Sigmoid colon (tissue), 7 donors: ENCODE results near the gene NRIP3. TPM values are rescaled to one million over a fixed set of nuclear protein-coding genes. Genes with fewer than 3 reads are reported as not detected.

Experiments used
- DNase-seq: peaks from one replicate; pipeline ENCODE4 v3.0.0-alpha.2; 2019
- H3K27ac ChIP-seq, 4 donors: fragments of 200-600 bp; sonication (generic); one replicate each; pipeline ENCODE4 v1.5.1; 2016 to 2019; ENCODE audit warnings: mild to moderate bottlenecking in 1 of 4
- H3K27me3 ChIP-seq, 3 donors: fragments of 200-600 bp; sonication (generic); one replicate each; pipeline ENCODE4 v1.5.1; 2019; ENCODE audit warnings: mild to moderate bottlenecking in 1 of 3
- H3K36me3 ChIP-seq, 4 donors: fragments of 200-600 bp; sonication (generic); one replicate each; pipeline ENCODE4 v1.5.1; 2016 to 2019
- H3K4me1 ChIP-seq, 4 donors: fragments of 200-600 bp; sonication (generic); one replicate each; pipeline ENCODE4 v1.5.1; 2017 to 2019
- H3K4me3 ChIP-seq, 4 donors: fragments of 200-600 bp; sonication (generic); one replicate each; pipeline ENCODE4 v1.5.1; 2017 to 2019; ENCODE audit warnings: mild to moderate bottlenecking in 2 of 4, moderate library complexity in 1 of 4
- H3K9me3 ChIP-seq, 4 donors: fragments of 200-600 bp in 3 of 4; sonication (generic) in 3 of 4; one replicate each; pipeline versions ENCODE4 v1.5.1 to v1.6.1; 2013 to 2019
- EP300 ChIP-seq, 4 donors: sonication (generic); formaldehyde crosslinking; IDR thresholded peaks; one replicate each; pipeline ENCODE4 v1.6.1; 2017; ENCODE audit warnings: antibody characterized with exemption in 4 of 4
- POLR2A ChIP-seq, 2 donors: fragments of 450-650 bp; IDR thresholded peaks; one replicate each; pipeline ENCODE4 v1.6.1; 2016; ENCODE audit warnings: antibody characterized with exemption in 2 of 2, mild to moderate bottlenecking in 2 of 2, moderate library complexity in 2 of 2
- POLR2AphosphoS5 ChIP-seq, 4 donors: sonication (generic); formaldehyde crosslinking; IDR thresholded peaks; one replicate each; pipeline ENCODE4 v1.6.1; 2017; ENCODE audit warnings: antibody characterized with exemption in 4 of 4
- WGBS, 2 donors: extraction: QIAGEN DNeasy Blood & Tissue Kit; methylation state at CpG; one replicate each; pipeline ENCODE4 v1.1.7; 2013; 5-methylcytosine and 5-hydroxymethylcytosine counted together
- intact Hi-C: fragments of 100-400 bp; cut with DNase I; formaldehyde crosslinking; loops from one replicate; pipeline ENCODE4 v1.15.1; 2023
- polyA plus RNA-seq, 3 donors: library from polyadenylated mRNA; stranded (reverse); fragments of 200-250 nt; gene quantifications; one replicate each; pipeline ENCODE4 v1.2.3, GENCODE V29; 2013
- total RNA-seq, 4 donors: library from RNA; depleted of rRNA; stranded (reverse); fragments of >200 nt; gene quantifications; one replicate each; pipeline ENCODE4 v1.1.0, GENCODE V29; 2016
- TF ChIP-seq, protein P1 (sequence below), 4 experiments: fragments of 450-650 bp in 3 of 4; fragments of 200-600 bp in 1 of 4; IDR thresholded peaks; one replicate each; pipeline ENCODE4 v1.5.1; 2016 to 2019; ENCODE audit warnings: antibody characterized with exemption in 4 of 4, mild to moderate bottlenecking in 3 of 4, moderate library complexity in 2 of 4
- donor health status: healthy with polysubstance abuse.
- donor health status: Bipolar disorder and iron deficiency.
- donor health status: healthy.

NRIP3 gene
- total and polyA plus RNA-seq, 7 donors, result under 0.01 to 5.3 (median 2.9) TPM; not detected in 1

DNA sequence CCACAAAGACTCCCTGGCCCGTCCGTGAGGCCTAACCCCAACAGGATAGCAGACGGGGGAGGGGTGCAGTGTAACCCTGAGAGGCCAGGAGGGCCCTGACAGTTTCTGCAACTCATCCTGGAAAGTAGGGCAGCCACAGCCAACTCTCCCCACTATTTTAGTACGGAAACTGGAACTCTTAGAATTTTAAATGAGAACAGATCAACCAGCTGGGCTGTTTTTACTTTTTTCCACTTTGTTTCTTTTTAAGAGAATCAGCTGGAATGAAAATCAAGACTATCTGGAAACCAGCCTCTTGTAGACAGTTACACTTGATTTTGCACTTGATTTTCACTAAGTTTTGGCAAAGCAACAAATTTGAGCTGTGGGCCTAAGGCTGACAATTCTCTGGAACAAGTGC is 42.7 kb upstream of the NRIP3 start:
- WGBS, 2 donors, result 87 to 88% methylated on average over 4 of the region's 4 CpGs
- intact Hi-C loops, result no loop called here
- H3K9me3 ChIP-seq, result no peaks in the 10 kb centered on the region
- H3K27ac ChIP-seq, result peak overlapping the region; percentile 68 to 84 (median 76)
- no peak overlapping the region for H3K4me3 ChIP-seq
- H3K27me3 ChIP-seq, result no peaks in the 10 kb centered on the region
- peaks cover 0 to 36% (median 30%) of the 10 kb centered on the region in 4 donors for H3K4me1 ChIP-seq
- no peak for TF ChIP-seq EP300 (IDR thresholded peaks at IDR 0.05)
- peak in 2 of 4 donors; percentile 19 to 27 for TF ChIP-seq POLR2AphosphoS5 (IDR thresholded peaks at IDR 0.05)
- H3K36me3 ChIP-seq, result no peaks in the 10 kb centered on the region
- DNase-seq, result peak; percentile 80

- no peak overlapping the region for H3K27ac ChIP-seq
- TF ChIP-seq, protein P1, sequence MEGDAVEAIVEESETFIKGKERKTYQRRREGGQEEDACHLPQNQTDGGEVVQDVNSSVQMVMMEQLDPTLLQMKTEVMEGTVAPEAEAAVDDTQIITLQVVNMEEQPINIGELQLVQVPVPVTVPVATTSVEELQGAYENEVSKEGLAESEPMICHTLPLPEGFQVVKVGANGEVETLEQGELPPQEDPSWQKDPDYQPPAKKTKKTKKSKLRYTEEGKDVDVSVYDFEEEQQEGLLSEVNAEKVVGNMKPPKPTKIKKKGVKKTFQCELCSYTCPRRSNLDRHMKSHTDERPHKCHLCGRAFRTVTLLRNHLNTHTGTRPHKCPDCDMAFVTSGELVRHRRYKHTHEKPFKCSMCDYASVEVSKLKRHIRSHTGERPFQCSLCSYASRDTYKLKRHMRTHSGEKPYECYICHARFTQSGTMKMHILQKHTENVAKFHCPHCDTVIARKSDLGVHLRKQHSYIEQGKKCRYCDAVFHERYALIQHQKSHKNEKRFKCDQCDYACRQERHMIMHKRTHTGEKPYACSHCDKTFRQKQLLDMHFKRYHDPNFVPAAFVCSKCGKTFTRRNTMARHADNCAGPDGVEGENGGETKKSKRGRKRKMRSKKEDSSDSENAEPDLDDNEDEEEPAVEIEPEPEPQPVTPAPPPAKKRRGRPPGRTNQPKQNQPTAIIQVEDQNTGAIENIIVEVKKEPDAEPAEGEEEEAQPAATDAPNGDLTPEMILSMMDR (IDR thresholded peaks at IDR 0.05), result no peak
- no peak for TF ChIP-seq POLR2AphosphoS5 (IDR thresholded peaks at IDR 0.05)
- TF ChIP-seq EP300 (IDR thresholded peaks at IDR 0.05), result no peak
- TF ChIP-seq POLR2A (IDR thresholded peaks at IDR 0.05), result no peak
- intact Hi-C loops, result no loop called here
- no peaks in the 10 kb centered on the region for H3K9me3 ChIP-seq
- H3K4me3 ChIP-seq, result no peak overlapping the region
- H3K4me1 ChIP-seq, result peaks cover 0 to 17% (median 14%) of the 10 kb centered on the region in 4 donors
- 61 to 79% methylated on average over 1 of the region's 1 CpG for WGBS, 2 donors
- DNase-seq, result no peak
- no peaks in the 10 kb centered on the region for H3K27me3 ChIP-seq
- H3K36me3 ChIP-seq, result no peaks in the 10 kb centered on the region
Measured at GRCh38 chr11:9042488-9042887, 38.7 kb upstream of the NRIP3 start.

- TF ChIP-seq, protein P1 (IDR thresholded peaks at IDR 0.05), result no peak
- no peak for TF ChIP-seq POLR2A (IDR thresholded peaks at IDR 0.05)
- TF ChIP-seq POLR2AphosphoS5 (IDR thresholded peaks at IDR 0.05), result no peak
- TF ChIP-seq EP300 (IDR thresholded peaks at IDR 0.05), result no peak
- intact Hi-C loops, result no loop called here
- H3K27ac ChIP-seq, result no peak overlapping the region
- H3K4me3 ChIP-seq, result no peak overlapping the region
- 89 to 93% methylated on average over 2 of the region's 2 CpGs for WGBS, 2 donors
- no peaks in the 10 kb centered on the region for H3K9me3 ChIP-seq
- no peak for DNase-seq
- H3K36me3 ChIP-seq, result no peaks in the 10 kb centered on the region
- no peaks in the 10 kb centered on the region for H3K27me3 ChIP-seq
- H3K4me1 ChIP-seq, result peaks cover 0 to 9% (median 7%) of the 10 kb centered on the region in 4 donors
Measured at GRCh38 chr11:9041747-9042146, 37.9 kb upstream of the NRIP3 start.

- no peak for DNase-seq
- H3K27me3 ChIP-seq, result no peaks in the 10 kb centered on the region
- intact Hi-C loops, result no loop called here
- no peaks in the 10 kb centered on the region for H3K36me3 ChIP-seq
- no peak overlapping the region for H3K4me3 ChIP-seq
- H3K4me1 ChIP-seq, result no peaks in the 10 kb centered on the region
- H3K9me3 ChIP-seq, result no peaks in the 10 kb centered on the region
- H3K27ac ChIP-seq, result no peak overlapping the region
- TF ChIP-seq EP300 (IDR thresholded peaks at IDR 0.05) (no peak), POLR2AphosphoS5 (IDR thresholded peaks at IDR 0.05) (no peak), POLR2A (IDR thresholded peaks at IDR 0.05) (no peak)
- TF ChIP-seq, protein P1 (IDR thresholded peaks at IDR 0.05), result no peak
- 93 to 94% methylated on average over 10 of the region's 10 CpGs for WGBS, 2 donors
Measured at GRCh38 chr11:9040410-9040809, 36.6 kb upstream of the NRIP3 start.

DNA sequence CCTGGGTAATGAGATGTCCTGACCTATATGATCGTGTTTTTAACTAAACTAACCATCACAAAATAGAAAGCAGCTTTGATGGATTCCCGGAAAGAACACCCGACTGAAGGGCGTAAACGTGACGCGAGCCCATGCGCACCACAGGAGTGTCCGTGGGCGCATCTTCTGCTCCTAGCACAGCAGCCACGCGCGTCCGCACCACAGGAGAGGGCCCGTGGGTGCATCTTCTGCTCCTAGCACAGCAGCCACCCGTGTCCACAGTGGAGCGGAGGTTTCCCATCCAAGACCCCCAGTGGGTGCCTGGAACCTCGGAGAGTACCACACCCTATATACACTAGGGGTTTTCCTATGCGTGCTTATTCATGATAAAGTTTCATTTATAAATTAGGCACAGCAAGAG is 36.1 kb upstream of the NRIP3 start:
- TF ChIP-seq EP300 (IDR thresholded peaks at IDR 0.05) (no peak), POLR2A (IDR thresholded peaks at IDR 0.05) (no peak), POLR2AphosphoS5 (IDR thresholded peaks at IDR 0.05) (no peak)
- TF ChIP-seq, protein P1 (IDR thresholded peaks at IDR 0.05), result no peak
- H3K27me3 ChIP-seq, result no peaks in the 10 kb centered on the region
- no peak overlapping the region for H3K4me3 ChIP-seq
- WGBS, 2 donors, result 96 to 97% methylated on average over 19 of the region's 19 CpGs
- no peaks in the 10 kb centered on the region for H3K36me3 ChIP-seq
- H3K9me3 ChIP-seq, result no peaks in the 10 kb centered on the region
- no peaks in the 10 kb centered on the region for H3K4me1 ChIP-seq
- no peak for DNase-seq
- no peak overlapping the region for H3K27ac ChIP-seq
- intact Hi-C loops, result no loop called here
